ENCODE data around the gene NAXD. TPM values are rescaled to one million over a fixed set of nuclear protein-coding genes. Genes with fewer than 3 reads are reported as not detected.
"Not testable (repeated sequence)": the region's sequence is repeated elsewhere in the genome, so short reads cannot be mapped to it uniquely, and the experiment has no call there.

NAXD gene
- total RNA-seq, 4 donors from 2014 or later, result 29.5 to 45.3 (median 36.0) TPM

- 82 to 100% methylated on average over 3 to 5 of the region's 10 CpGs for WGBS, 2 donors (ENCODE audit: low coverage in 1 of 2)
- Histone ChIP-seq H3K9me3 (no peaks in the 10 kb centered on the region), H3K27me3 (no peaks in the 10 kb centered on the region), H3K4me3 (no peak overlapping the region), H3K27ac (no peak overlapping the region), H3K4me1 (peaks cover 0 to 62% (median 2%) of the 10 kb centered on the region in 3 donors), H3K36me3 (peaks cover 0 to 60% of the 10 kb centered on the region in 2 donors)
- TF ChIP-seq EP300 (IDR thresholded peaks at IDR 0.05) (no peak), CTCF (IDR thresholded peaks at IDR 0.05) (no peak), POLR2A (IDR thresholded peaks at IDR 0.05) (no peak), POLR2AphosphoS5 (IDR thresholded peaks at IDR 0.05) (no peak)
- ATAC-seq, result no peak
These were observed 15.3 kb downstream of the NAXD start for GRCh38 chr13:110630566-110631119.

GRCh38 chr13:110632255-110632654 is 16.9 kb downstream of the NAXD start:
- H3K4me3 ChIP-seq, H3K27me3 ChIP-seq, H3K27ac ChIP-seq, ATAC-seq, H3K9me3 ChIP-seq: not testable (repeated sequence)
- peaks cover 0 to 66% of the 10 kb centered on the region in 2 donors for H3K36me3 ChIP-seq
- WGBS, 2 donors (ENCODE audit: low coverage in 1 of 2), result 93% methylated on average over 5 to 6 of the region's 15 CpGs
- peaks cover 0 to 46% (median 2%) of the 10 kb centered on the region in 3 donors for H3K4me1 ChIP-seq

- no peak overlapping the region for H3K27ac ChIP-seq
- no peaks in the 10 kb centered on the region for H3K9me3 ChIP-seq
- TF ChIP-seq POLR2AphosphoS5 (IDR thresholded peaks at IDR 0.05) (no peak), CTCF (IDR thresholded peaks at IDR 0.05) (no peak), POLR2A (IDR thresholded peaks at IDR 0.05) (no peak), EP300 (IDR thresholded peaks at IDR 0.05) (no peak)
- no peaks in the 10 kb centered on the region for H3K27me3 ChIP-seq
- no peak overlapping the region for H3K4me3 ChIP-seq
- ATAC-seq, result no peak
- H3K4me1 ChIP-seq, result peaks cover 0 to 30% (median 0%) of the 10 kb centered on the region in 3 donors
- 79 to 82% methylated on average over 8 of the region's 8 CpGs for WGBS, 2 donors (ENCODE audit: low coverage in 1 of 2)
- H3K36me3 ChIP-seq, result peaks cover 0 to 66% of the 10 kb centered on the region in 2 donors
These were observed 18.4 kb downstream of the NAXD start for GRCh38 chr13:110633776-110634175.

- 90 to 100% methylated on average over 1 to 2 of the region's 19 CpGs for WGBS, 2 donors (ENCODE audit: low coverage in 1 of 2)
- peaks cover 0 to 23% (median 0%) of the 10 kb centered on the region in 3 donors for H3K4me1 ChIP-seq
- H3K27me3 ChIP-seq, result no peaks in the 10 kb centered on the region
- no peak for ATAC-seq
- H3K9me3 ChIP-seq, result no peaks in the 10 kb centered on the region
- no peak overlapping the region for H3K27ac ChIP-seq
- peaks cover 0 to 67% of the 10 kb centered on the region in 2 donors for H3K36me3 ChIP-seq
- TF ChIP-seq CTCF (IDR thresholded peaks at IDR 0.05) (no peak), POLR2AphosphoS5 (IDR thresholded peaks at IDR 0.05) (no peak), EP300 (IDR thresholded peaks at IDR 0.05) (no peak), POLR2A (IDR thresholded peaks at IDR 0.05) (no peak)
- H3K4me3 ChIP-seq, result no peak overlapping the region
These were observed 19.2 kb downstream of the NAXD start for GRCh38 chr13:110634558-110634957.

GRCh38 chr13:110635405-110636002 is 20.2 kb downstream of the NAXD start:
- Histone ChIP-seq H3K36me3 (peaks cover 0 to 71% of the 10 kb centered on the region in 2 donors), H3K4me1 (peaks cover 0 to 17% (median 1%) of the 10 kb centered on the region in 3 donors), H3K27ac (no peak overlapping the region), H3K9me3 (no peaks in the 10 kb centered on the region), H3K27me3 (no peaks in the 10 kb centered on the region), H3K4me3 (no peak overlapping the region)
- ATAC-seq, result no peak
- 80 to 93% methylated on average over 4 to 9 of the region's 19 CpGs for WGBS, 2 donors (ENCODE audit: low coverage in 1 of 2)
- TF ChIP-seq EP300 (IDR thresholded peaks at IDR 0.05), result no peak
- TF ChIP-seq CTCF (IDR thresholded peaks at IDR 0.05), result no peak
- no peak for TF ChIP-seq POLR2A (IDR thresholded peaks at IDR 0.05)

All from gastroesophageal sphincter (tissue), 4 donors.